GM03348 (cell line): Measurements from ENCODE around the gene PNPLA6.

ENCODE experiments used
- DNase-seq: peaks from one replicate; pipeline ENCODE4 v3.0.0; 2012; ENCODE audit warnings: low spot score

Gene PNPLA6

DNA sequence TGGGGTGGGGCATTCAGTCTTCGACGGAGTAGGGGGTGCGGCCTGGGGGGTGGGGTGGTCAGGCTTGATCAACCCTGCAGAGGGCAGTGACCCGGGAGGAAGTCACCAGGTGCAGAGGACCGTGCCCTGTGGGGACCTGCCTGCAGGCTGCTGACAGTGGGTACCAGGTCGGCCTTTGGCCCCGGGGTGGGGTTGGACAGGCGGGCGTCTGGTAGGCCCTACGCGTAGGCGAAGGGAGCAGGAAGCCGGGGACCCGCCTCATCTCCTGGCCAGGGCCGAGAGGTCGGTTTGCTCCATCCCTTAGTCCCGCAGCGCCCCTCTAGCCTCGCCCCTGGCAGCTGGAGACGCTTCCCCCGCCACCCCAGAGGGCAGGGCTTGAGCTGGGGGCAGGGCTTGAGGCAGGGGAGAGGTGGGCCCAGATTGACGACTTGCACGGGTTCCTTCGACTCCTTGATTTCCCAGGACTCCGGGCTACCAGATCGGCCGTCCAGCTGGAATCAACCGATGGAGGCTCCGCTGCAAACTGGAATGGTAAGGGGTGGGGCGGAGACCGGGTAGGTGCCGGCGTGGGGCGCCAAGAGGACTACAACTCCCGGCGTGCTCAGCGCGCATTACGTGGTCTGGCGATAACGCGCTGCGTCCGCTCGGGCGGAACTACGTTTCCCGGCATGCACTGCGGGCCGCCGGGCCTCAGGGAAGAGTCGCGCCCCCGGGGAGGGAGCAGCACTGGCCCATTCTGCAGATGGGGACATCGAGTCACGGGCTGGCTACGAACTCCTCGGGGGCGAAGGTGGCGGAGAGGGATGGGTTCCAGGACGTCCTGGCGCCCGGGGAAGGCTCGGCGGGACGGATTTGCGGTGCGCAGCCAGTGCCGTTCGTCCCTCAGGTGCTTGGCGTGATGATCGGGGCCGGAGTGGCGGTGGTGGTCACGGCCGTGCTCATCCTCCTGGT lies at the start of gene PNPLA6:
Gene PNPLA6, plus strand, starts transcription at position 671 of the 951 bp plus-strand sequence. Its CDS starts 72 bp downstream, at position 743.
- DNase-seq, result peak; percentile 97

DNA sequence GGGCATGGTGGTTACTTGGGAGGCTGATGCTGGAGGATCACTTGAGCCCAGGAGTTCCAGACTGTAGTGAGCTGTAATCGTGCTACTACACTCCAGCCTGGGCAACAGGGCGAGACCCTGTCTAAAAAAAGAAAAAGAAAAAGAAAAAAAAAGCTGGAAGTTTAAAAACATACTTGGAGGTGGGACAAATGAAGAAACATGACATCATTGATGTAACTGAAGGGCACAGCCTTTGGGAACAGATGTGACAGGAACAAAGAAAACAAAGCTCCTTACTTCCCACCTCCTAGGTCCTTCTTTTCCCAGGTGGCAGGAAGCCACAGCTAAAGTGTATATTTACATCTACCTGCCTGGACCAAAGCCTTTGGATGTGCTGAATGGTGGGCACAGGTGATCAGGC lies 48.6 kb upstream of the PNPLA6 start:
- DNase-seq, result no peak

DNA sequence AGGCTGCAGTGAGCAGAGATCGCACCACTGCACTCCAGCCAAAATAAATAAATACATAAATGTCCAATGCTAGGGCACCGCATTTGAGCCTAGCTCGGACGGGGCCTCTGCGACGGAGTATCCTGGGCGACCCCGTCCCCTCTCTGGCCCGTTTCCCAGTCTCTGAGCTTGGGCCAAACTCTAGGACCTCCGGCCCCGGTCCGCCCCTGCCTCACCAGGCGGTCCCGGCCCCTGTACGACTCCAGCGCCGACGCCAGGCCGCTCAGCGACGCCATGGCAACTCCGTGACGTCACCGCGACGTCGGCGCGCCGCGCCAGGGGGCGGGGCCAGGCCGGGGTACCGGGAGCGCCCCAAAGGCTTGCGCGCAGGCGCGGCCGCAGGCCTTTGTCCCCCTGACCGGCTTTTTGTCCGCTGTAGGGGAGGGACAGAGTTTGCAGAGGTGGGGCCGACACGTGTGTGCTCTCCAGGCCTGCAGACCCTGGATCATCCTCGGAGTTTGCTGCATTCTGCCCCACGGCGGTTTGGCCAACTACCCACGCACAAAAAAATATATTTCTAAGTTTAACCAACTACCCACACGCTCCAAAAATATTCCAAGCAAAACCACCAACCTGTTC lies 46.7 kb upstream of the PNPLA6 start, which contains the start of gene PEX11G:
Gene PEX11G, minus strand, starts transcription at position 300 of the 618 bp plus-strand sequence. Its CDS starts 25 bp downstream, at position 275.
- DNase-seq, result peak; percentile 100

DNA sequence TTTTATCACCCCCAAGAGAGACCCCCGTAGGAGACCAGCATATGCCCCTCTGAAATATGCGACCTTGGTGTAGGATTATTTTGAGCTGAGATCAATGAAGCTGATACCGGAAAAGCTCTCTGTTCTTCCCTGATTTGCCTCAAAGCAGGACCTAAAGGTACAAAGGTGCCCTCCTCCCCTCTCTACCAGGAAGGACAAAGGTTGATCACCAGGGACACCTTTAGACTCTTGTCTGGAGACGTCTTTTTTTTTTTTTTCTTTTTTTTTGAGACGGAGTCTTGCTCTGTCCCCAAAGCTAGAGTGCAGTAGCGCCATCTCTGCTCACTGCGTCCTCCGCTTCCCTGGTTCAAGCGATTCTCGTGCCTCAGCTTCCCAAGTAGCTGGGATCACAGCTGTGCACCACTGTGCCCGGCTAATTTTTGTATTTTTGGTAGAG lies 45.9 kb upstream of the PNPLA6 start:
- DNase-seq, result no peak

DNA sequence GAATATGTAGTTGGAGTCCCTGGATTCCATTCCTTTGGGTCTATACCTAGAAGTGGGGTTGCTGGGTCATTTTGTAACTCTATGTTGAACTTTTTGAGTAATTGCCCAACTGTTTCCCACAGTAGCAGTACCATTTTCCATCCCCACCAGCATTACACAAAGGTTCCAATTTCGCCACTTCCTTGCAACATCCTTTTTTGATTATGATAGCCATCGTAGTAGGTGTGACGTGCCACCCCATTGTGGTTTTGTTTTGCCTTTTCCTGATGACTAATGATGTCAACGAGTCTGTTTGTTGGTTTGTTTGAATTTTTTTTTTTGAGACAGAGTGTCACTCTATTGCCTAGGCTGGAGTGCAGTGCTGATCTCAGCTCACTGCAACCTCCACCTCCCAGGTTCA lies 43.4 kb upstream of the PNPLA6 start:
- no peak for DNase-seq

DNA sequence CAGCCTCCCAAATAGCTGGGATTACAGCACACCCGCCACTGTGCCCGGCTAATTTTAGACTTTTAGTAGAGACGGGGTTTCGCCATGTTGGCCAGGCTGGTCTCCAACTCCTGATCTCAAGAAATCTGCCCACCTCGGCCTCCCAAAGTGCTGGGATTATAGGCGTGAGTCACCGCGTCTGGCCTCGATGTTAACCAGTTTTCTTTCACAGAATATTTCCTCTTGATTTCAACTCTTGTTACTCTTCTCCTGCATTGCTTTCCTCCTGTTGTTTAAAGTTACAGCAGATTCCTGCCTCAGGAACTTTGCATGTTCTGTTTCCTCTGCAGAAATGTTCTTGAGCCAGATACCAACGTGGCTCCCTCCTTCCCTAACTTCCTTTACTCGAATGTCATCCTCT lies 43.0 kb upstream of the PNPLA6 start:
- no peak for DNase-seq

DNA sequence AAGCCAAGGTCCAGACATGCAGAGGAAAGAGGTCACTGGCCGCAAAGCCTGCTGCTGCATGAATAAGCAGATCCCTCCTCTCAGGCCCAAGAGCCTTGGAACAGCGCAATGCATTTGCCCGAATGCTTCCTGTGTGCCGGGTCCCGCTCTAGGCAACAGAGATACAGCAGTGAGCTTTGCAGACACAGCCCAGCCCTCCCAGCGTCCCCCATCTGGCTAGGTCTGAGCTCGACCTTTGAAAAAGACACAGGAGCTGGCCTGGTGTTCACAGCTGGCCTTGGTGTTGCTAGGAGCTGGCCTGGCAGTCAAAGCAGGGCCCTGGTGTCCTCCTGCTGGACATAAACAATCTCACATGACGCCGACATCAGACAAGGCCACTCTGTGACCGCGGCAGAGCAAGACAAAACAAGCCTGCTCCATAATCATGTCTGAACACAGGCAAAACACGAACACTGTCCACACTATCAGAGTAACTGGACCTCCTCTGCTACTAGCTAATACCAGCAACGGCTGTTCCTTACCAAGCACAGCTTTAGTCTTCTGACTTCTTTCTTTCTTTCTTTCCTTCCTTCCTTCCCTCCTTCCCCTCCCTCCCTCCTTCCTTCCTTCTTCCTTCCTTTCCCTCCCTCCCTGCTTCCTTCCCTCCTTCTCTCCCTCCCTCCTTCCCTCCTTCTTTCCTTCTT lies 41.0 kb upstream of the PNPLA6 start:
- no peak for DNase-seq

DNA sequence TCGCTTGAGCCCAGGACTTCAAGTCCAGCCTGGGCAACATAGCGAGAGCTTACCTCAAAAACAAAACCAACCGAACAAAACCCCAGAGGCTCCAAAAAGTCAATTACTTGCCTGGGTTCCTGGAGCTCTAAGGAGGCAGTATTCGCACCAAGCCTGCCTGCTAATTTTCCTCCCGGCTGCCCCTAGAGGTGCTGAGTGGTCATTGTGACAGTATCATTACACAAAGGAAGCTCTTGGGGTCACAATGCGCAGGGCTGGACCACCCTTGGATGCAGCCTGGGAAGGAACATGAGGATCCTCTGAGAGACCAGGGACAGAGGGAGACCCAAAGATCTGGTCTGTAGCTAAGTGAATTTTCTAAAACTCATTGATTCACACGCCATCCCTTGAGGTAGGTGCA lies 38.2 kb upstream of the PNPLA6 start:
- DNase-seq, result no peak

DNA sequence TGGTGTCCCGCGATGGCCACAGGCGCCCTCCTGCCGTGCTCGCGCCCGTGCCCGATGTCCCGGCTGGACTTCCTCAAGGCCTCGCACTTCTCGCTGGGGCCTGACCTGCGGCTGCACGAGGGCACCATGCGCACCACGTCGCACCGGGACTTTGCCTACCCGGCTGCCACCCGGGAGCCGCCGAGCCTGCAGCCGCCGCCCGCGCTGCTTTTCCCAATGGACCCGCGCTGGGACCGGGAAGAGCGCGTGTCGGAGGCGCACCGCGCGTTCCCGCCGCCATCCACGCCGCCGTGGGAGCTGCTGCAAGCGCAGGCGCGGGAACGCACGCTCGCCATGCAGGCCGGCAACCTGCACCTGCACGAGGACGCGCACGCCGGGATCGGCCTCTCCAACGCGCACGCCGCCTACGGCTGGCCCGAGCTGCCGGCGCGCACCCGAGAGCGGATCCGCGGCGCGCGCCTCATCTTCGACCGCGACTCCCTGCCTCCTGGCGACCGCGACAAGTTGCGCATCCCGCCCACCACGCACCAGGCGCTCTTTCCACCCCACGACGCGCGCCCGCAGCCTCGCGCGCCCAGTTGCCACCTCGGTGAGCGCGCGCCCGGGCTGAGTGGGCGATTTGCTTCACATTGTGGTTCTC lies 34.6 kb upstream of the PNPLA6 start:
- peak; percentile 56 for DNase-seq

DNA sequence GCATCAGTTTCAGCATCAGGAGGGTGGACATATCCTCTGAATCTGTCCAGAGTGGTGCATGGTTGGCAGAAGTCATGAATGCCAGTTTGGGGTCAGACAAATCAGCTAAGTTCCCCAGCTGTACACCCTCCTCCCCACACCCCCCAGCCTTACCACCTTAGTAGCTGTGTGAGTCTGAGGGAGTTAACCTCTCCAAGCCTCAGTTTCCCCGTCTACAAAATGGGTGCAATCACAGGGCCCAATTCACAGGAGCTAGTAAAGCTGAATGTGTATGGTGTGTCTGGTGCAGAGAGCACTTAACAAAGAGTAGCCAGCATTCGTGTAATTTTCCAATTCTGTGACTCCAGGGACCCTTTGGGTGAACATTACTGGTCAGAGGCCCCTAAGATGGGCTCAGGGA lies 33.0 kb upstream of the PNPLA6 start:
- no peak for DNase-seq

DNA sequence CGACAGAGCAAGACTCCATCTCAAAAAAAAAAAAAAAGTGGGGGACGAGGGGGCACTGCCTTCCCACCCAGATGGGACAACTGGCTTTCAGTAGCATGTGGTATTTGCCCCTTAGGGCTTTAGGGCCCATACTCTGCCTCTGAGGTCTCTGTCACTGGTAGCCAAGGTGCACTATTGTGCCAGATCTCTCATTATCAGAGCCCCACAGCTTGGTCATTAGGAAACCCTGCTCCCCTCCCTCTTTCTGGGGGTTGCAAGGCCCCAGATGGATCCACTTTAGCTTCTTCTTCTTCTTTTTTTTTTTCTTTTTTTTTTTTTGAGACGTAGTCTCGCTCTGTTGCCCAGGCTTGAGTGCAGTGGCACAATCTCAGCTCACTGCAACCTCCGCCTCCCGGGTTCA lies 30.8 kb upstream of the PNPLA6 start:
- no peak for DNase-seq

DNA sequence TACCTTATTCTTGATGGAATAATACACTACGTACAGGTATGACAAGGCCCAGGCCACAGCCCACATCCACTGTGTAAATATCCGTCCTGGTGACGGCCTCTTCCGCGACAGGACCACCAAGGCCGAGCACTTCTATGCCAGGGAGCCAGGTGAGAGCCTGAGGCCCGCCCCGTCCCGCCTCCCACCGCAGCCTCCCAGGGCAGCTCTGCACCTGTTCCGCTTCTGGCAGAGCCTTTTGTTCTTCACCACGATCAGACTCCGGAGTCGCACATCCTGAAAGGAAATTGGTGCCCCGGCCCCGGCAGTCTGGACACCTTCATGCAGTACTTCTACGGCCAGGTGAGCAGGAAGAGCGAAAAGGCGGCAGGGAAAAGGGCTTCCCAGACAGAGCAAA lies 30.2 kb upstream of the PNPLA6 start:
- no peak for DNase-seq

DNA sequence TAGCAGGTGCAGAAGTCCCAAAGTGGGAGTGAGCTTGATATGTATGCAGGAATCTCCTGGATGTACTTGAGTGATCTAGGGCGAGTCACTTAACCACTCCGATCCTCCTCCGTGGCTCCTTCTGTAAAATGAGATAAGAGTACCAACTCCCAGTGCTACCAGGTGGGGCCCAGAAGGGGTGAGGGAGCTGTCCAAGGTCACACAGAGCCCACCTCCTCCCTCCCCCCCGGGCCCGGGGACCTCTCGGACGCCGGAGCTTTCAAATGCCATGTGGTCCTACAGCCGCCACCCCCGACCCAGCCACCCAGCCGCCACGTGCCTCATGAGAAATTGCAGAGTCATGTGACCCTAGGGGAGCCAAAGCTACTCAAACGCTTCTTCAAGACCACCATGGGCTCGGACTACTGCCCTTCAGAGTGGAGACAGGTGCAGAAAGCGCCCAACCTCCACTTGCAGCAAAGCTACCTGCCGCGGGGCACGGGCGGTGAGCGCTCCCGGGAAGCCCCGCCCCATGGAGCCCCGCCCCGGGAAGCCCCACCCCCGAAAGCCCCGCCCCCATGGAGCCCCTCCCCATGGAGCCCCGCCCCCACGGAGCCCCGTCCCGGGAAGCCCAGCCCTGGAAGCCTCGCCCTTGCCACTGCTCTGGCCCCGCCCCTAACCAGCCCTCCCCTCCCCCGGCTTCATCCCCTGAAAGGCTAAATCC lies 29.7 kb upstream of the PNPLA6 start:
- DNase-seq, result peak; percentile 74

DNA sequence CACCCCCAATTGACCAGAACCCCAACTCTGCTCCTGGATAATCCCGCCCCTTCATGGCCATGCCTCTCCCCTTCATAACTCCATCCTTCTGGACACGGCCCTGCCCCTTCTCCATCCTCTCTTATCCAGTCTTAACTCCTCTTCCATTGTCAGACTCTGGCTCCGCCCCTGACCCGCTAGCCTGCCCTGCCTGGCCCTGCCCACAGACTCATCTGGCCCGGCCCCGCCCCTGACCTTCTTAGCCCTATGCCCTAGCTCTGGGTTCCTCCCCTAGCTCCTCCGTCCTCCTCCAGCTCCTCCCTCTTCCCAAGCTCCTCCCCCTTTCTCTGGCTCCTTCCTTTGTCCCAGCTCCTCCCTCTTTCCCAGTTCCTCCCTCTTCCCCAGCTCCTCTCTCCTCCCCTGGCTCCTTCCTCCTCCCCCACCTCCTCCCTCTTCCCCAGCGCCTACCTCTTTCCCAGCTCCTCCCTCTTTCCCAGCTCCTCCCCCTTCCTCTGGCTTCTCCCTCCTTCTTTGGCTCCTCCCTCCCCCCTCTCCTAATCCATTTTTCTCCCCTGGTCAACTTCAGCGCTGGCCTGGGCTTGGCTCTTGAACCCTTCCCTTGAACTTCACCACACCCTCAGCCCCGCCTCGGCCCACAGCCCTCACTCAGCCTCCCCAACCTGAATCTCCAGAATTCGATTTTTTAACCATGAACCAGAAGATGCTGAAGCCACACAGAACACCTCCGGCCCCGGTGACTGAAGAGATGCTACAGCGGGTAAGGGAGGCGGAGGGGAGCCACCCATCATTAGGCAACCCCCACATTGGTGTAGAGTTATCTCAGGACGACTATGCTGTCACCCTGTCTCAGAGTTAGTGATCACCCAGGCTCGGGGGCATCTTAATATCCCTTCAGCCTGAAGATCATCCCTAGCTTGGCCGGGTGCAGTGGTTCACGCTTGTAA lies 28.9 kb upstream of the PNPLA6 start:
- DNase-seq, result peak; percentile 66

DNA sequence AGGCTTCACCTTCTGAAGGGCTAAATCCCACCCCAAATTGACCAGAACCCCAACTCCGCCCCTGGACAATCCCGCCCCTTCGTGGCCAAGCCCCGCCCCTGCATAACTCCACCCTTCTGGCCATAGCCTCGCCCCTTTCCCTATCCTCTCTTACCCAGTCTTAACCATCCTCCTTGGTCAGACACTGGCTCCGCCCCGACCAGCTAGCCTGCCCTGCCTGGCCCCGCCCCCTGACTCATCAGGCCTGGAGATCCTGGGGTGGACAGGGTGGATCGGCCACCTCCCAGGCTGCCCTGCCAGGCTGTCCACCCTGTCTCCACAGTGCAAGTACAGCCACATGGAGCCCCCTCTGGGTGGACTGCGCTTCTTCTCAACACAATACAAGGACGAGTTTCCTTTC lies 27.6 kb upstream of the PNPLA6 start:
- peak; percentile 89 for DNase-seq

DNA sequence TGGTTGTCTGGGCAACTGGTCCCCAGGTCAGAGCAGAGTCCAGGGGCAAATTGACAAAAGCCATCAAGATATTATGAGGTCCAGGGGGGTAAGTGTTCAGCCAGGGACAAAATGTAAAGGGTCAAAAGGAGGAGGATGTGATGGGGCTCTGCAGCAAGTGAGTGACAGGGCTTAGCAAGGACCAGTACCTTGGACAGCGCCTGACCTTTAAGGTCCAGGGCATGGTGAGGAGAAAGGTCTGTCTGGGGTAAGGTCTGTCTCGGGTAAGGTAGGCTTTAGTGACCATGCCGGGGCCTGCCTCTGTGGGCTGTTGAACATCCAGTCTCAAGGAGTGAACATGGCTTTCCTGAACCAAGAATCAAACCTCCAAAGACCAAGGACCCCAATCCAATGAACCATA lies 25.9 kb upstream of the PNPLA6 start:
- no peak for DNase-seq

DNA sequence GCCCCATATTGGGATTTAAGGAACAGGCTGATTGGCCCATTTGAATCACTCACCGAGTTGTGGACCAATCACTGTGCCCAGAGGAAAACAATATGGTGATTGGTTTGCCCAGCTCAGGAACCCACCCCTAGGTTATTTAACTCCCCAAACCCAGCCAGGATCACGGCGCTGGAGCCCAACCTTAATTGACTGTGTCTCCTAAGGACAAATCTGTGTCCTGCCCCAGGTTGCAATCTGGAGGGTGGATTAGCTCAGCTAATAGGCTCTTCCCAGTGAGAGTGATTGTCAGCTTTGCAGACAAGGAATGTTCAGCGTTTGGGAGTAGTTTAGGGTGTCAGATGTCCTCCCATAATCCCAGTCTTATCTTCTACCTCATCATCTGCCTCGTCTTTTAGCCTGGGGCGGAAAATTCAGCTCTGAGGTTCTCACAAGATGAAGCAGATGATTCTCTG lies 23.1 kb upstream of the PNPLA6 start:
- peak; percentile 18 for DNase-seq

DNA sequence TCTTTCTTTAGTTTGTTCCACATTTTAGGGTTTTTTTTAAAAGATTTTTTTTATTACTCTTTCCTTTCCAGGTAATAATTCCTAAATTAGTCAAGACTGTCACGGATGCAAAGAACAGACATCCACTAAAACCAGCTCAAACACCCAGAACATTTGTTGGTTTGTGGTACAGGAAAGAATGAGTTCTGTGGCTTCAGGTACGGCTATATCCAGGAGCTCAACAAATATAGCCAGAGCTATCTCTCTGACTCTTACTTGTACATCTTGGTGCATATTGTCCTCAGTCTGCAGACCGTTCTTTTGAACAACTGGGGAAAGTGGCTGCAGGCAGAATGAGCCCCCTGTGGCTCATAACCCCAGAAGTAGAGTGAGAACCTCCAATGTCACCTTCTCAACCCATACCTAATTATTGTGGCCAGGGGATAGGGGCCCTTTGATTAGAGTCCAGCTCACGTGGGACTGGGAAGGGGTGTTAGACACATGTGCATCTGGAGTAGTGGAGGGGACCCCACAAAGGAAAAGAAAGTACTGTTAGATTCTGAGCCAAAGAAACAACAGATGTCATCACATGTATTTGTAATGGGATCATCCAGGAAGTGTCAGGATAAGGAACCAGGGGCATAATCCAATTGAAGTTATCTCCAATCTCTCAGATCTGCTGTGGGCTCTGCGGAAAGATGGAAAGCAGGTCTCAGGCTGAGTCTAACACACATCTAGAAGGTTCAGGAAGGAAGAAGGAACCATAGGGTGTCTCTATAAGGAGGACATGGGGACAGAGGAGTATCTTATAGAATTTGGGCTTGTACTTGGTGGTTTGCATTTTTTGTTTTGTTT lies 21.5 kb upstream of the PNPLA6 start:
- no peak for DNase-seq

DNA sequence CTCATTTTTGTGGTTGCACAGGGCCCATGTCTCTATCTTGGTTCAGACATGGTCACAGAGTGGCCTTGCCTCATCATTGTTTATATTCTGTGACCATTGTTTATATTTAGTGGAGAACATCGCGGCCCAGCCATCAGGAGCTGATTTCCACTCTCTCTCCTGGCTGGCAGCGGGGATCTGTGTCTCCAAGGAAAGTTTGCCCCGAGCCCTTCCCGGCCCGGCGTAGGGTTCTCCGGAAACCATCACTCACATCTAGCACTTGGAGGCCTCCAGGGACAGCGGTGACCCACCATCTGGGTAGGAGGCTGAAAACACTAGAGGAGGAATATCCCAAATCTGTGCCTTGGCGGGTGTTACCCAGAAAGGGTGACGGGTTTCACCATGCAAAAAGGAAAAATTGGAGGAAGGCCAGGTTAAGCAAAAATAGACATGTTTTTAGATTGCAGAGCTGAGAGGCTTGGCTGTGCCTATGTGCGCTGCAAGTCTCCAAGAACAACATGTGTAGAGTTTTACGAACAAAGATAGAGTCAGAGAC lies 20.3 kb upstream of the PNPLA6 start:
- DNase-seq, result peak; percentile 17
